ENCODE measurements around the gene LGI1.
A peak's percentile ranks its signal among the peaks of the same experiment; 100 is the strongest.

LGI1 gene

GRCh38 chr10:93757801-93758507 is at the start of gene LGI1:
LGI1 (plus strand) TSS chr10:93757936; CDS start chr10:93758145, 209 bp downstream.
- peak; percentile 34 for DNase-seq

GRCh38 chr10:93710333-93710909 is 47.3 kb upstream of the LGI1 start:
- DNase-seq = no peak

- DNase-seq = no peak
These were observed 45.8 kb upstream of the LGI1 start for GRCh38 chr10:93711891-93712290.

GRCh38 chr10:93712593-93712992 is 45.1 kb upstream of the LGI1 start:
- peak; percentile 0 for DNase-seq

GRCh38 chr10:93715345-93715744 is 42.4 kb upstream of the LGI1 start:
- no peak for DNase-seq

- DNase-seq = no peak
These were observed 41.0 kb upstream of the LGI1 start for GRCh38 chr10:93716766-93717165.

GRCh38 chr10:93718937-93719725 is 38.6 kb upstream of the LGI1 start:
- DNase-seq = no peak

- DNase-seq = no peak
These were observed 37.8 kb upstream of the LGI1 start for GRCh38 chr10:93719901-93720300.

GRCh38 chr10:93722550-93722949 is 35.2 kb upstream of the LGI1 start:
- DNase-seq = no peak

GRCh38 chr10:93723153-93723552 is 34.6 kb upstream of the LGI1 start:
- no peak for DNase-seq

- no peak for DNase-seq
These were observed 31.7 kb upstream of the LGI1 start for GRCh38 chr10:93726024-93726423.

- no peak for DNase-seq
These were observed 16.4 kb upstream of the LGI1 start for GRCh38 chr10:93741367-93741766.

- no peak for DNase-seq
These were observed 14.9 kb upstream of the LGI1 start for GRCh38 chr10:93742633-93743349.

GRCh38 chr10:93745408-93746065 is 12.2 kb upstream of the LGI1 start:
- peak; percentile 23 for DNase-seq

- DNase-seq = no peak
These were observed 10.9 kb upstream of the LGI1 start for GRCh38 chr10:93746844-93747284.

- no peak for DNase-seq
These were observed 8.4 kb upstream of the LGI1 start for GRCh38 chr10:93749218-93749799.

- DNase-seq = no peak
These were observed 6.6 kb upstream of the LGI1 start for GRCh38 chr10:93751124-93751523.

GRCh38 chr10:93751832-93752231 is 5.9 kb upstream of the LGI1 start:
- no peak for DNase-seq

- no peak for DNase-seq
These were observed 5.0 kb upstream of the LGI1 start for GRCh38 chr10:93752761-93753160.

- no peak for DNase-seq
These were observed 4.0 kb upstream of the LGI1 start for GRCh38 chr10:93753621-93754250.

- no peak for DNase-seq
These were observed 3.0 kb upstream of the LGI1 start for GRCh38 chr10:93754761-93755160.
